Stimulated activated CD8-positive, alpha-beta memory T cell treated with anti-CD3 and anti-CD28 coated beads, Interleukin-2, amount 100 ng/mL, for 48 hours (primary cell): Measurements from ENCODE around the gene GUCY2D.
A peak's percentile ranks its signal among the peaks of the same experiment; 100 is the strongest.
"Not testable (repeated sequence)": the region's sequence is repeated elsewhere in the genome, so short reads cannot be mapped to it uniquely, and the experiment has no call there.

Experiments
- DNase-seq, 2 donors: peaks; one replicate each; pipeline ENCODE4 v3.0.0-alpha.2; 2020; ENCODE audit warnings: low read depth in 2 of 2

Gene GUCY2D

DNA sequence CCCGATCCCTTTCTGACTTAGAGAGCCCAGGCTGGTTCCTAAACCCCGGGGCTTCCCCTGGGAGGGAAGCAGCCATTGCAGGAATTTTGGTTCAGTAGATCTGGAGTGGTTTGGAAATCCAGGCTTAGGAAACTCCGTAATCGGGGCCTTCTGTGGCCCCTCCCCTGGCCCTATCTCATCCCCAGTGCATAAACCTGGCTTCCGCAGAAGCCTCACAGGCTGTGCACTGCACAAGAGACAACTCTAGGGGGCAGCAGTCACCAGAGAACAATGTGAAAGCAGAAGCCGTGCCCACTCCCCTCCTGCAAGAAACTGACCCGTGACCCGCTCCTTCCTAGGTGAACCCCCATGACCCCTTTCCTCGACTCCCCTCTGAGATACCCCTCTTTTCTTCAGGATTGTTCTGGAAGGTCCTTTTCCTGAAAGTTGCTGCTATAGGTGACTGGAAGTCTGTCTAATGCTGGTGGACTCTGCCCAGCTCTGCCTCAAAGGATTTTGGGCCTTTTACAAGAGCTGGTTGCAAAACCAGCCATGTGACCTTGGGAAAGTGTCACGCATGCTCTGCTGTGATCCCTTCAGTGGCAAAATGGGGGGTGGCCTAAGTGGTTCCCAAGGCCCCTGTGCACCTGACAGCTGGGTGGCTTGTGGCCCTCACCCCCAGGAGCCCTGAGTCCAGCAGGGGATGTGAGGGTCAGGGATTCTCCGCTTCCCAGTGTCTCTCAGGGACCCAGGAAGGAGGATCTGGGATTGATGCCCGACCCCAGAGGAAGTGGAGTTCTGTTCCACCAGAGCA, 14.4 kb downstream of the GUCY2D start:
- DNase-seq = peak; percentile 24 to 46

DNA sequence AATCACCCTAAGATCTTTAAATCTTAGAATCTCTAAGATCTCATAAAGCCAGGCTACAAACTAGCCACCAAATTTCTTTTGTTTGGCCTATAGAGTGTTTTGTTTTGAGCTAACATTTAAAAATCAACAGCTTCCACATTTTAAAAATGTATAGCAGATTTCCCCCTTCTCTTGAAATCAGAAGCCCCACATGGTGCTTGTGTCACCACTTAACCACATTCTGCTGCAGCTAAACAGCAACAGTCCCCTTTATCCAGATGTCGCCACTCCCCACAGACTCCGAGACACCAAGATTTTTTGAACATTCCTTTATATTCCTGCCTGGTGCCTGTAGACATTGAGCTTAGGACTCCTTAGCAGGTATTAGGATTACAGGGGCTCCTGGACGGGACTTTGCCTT, 16.0 kb downstream of the GUCY2D start:
- DNase-seq = no peak

DNA sequence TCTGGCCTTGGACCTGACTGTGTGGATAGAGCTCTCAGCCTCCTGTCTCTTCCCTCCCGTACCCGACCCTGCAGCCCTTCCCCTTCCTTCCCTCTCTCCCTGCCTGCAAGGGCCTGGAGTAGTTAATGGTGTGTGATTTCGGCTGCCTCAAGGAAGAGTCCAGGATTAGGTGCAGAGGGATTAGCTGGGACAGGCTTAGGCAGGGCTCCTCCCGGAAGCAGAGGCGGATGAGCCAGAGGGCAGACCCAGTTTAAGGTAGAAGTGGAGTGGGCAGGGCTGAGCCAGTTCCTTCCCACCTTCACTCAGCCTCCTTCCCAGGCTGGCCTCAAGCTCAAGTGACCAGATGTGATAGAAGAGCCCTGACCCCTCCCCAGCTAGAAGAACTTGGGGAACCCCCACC, 16.8 kb downstream of the GUCY2D start:
- DNase-seq = no peak

DNA sequence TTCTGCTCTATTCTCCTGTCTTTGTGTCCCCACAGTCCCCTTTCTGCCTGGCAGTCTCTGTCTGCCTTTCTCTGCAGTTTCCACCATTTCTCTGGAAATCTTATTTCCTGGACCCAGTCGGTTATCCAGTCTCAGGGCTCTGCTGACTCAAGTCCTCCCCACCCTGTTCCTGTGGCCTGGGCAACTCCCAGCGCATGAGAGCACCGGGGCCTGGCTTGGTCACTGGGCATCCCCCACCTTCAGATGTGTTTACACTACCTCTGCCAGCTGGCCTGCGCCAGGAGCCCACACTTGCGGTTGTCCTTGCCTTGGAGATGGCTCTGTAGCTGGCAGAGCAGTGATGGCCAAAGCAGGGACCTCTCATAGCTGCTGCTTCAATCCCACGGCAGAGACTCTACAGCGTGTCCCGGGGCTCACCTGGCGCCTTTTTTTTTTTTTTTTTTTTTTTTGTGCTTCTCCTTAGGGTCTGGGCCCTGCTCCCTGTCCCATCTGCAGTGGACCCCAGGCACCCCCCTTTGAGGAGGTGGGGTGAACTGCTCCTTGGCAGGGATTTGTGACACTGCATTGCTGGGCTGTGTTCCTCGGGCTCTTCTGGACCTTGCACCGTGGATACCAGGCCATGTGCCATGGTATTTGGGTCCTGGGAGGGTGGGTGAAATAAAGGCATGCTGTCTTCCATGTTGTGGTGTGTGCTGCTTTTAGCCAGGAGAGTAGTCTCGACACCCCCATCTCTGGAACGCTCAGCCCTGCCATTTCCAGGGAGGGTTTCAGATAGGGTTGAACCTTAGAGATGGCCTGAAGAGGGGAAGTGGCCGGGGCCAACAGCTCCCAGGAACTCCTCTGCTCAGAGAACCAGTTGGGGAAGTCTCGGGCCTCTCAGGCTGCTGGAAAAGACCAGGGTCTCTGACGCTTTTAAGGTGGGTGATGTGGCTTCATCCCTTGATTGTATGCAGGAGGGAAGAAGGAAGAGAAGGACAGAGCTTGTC, 17.5 kb downstream of the GUCY2D start:
- DNase-seq = no peak

DNA sequence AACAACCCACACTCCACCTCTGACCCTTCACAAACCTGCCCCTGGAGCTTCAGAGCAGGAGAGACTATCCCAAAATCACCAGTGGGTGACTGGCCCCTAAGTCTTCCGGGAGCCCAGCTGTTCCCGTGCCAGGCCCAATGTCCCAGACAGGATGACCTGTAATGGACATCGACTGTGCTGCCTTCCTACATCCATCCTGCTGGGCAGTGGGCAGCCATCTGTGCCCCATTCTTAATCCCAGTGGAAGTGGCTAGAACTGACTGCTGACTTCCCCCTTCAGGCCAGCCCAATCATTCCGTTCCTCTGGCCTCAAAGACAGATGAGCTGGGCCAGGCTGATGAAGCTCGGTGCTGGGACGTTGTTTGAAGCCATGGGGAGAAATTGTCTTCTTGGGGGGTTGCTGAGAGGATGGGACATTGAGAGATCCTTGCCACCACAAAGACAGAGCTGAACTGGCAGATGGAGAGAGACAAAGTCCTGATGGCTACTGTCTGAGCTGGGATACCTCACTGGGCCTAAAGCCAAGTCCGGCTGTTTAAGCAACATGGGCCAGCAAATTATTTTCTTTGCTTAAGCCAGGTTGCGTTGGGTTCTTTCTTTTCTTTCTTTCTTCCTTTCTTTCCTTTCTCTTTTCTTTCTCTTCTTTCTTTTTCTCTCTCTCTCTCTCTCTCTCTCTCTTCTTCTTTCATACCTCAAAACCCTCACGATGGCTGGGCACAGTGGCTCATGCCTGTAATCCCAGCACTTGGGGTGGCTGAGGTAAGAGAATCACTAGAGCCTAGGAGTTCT, 18.6 kb downstream of the GUCY2D start:
- no peak for DNase-seq

DNA sequence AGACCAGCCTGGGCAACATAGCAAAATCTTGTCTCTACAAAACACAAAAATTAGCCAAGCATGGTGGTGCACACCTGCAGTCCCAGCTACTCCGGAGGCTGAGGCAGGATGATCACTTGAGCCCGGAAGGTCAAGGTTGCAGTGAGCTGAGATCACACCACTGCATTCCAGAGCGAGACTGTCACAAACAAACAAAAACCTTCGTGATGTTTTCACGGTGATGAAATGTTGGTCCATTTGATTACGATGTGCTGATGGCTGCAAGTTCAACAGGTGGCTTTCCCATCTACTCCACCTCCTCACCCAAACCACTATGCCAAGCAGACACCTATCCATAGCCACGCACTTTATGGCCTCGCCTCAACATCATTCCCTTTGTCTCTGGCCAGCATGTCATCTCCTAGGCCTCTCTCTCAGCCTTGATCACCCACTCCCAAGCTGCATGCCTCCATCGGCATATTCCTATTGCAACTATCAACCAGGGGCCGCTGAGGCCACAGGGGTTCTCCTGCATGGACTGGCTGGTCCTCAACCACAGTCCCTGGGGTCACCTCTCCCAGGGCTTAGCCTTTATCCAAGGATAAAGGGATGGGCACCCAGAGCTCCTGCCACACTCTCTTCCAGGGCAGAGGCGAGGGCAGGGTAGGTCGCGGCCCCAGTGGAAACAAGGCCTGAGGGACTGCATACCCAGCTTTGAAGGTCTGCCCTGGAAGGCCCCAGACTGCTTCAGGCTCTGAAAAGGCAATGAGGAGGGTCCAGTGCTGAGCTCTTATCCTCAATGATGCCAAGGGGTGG, 19.3 kb downstream of the GUCY2D start:
- no peak for DNase-seq

DNA sequence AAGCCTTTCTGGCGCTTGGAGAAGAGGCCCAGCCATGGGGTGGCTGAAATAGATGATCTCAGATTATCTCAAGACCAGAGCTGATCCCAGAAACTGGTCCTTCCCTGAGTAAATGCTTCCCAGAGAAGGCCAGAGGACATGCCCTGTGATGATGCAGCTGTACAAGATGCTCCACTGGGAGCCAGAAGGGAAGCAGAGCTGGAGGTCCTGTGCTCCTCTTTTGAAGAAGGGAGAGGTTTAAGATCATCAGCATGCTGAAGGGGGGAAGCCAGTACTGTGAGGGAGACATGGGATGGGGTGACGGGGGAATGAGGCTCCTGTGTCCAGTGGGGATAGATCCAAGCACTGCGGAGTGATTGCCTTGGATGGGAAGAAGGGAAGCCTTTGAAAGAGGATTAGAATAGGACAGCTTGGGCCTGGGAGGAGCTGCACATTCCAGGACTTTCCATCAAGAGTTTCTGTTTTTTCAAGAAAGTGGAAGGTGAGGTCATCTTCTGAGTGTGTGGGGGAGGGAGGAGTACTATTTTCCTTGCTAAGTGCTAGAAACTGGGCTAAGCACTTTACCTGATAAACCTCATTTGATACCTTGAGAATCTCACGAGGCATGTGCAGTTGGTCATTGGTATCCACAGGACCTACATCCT, 20.1 kb downstream of the GUCY2D start:
- no peak for DNase-seq

DNA sequence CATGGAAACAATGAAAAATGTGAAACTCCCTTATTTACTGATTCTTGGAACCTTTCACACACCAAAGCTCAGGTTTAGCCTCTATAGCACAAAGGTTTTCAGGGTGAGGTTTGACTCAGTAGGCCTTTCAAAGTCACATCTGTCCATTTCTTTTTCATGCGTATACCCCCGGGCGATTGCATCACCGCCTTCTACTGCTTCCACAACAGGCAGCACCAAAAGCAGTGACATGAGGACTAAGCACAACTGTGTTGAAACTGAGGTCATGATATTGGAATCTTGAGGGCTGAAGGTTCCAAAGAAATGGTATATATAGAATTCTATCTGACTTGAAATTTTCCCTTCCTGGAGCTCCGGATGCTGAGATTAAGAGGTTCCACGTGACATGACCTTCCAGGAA, 21.7 kb downstream of the GUCY2D start:
- not testable (repeated sequence) for DNase-seq

DNA sequence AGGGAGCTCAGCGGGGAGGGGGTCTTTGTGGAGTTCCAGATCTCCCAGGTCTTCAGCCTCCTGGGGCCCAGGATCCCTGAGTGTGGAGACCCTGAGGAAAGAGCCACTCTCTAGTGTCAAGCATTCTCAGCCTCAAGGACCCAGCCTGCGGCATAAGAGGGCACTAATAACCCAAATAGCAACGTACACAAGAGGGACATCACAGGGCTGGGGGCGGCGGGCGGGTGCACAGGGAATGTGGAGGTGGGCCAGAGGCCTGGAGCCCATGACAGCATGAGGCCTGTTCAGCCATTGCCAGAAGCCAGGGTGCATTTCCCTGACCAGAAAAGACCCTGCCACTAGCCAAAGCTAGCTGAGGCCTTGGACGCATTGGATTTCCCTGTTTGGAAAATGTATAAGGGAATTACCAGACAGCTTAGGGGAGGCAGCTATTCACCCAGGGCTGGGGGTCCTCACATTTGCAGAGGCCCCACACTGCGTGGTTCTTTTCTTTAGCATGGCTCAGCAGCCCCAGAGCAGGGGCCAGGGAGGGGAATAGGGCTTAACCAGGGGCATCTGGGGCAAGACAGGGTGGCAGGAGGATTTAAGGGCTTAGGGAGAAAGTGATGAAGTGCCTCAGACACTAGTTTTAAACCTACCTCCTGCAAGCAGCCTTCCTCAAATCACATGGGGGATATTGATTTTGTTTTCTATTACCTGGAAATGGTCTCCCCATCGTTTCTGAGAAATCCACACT, 22.9 kb downstream of the GUCY2D start:
- no peak for DNase-seq

DNA sequence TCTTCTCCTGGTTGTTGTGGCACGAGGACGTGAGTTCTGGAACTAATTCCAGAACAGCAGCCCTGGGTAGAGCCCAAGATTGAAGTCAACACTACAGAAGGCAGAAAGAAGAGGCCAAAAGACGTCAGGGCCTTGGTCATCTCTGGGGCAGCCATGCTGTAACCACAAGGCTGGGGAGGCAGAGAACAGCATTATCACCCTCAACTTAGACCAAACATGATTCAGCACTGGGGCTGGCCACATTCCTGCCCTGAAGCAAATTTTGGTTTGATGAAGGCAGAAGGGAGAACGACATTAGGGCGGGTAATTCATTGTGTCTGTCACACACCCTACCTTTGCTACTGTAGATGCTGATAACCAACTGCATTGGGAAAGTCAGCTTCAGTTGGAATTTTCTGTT, 26.7 kb downstream of the GUCY2D start:
- no peak for DNase-seq

DNA sequence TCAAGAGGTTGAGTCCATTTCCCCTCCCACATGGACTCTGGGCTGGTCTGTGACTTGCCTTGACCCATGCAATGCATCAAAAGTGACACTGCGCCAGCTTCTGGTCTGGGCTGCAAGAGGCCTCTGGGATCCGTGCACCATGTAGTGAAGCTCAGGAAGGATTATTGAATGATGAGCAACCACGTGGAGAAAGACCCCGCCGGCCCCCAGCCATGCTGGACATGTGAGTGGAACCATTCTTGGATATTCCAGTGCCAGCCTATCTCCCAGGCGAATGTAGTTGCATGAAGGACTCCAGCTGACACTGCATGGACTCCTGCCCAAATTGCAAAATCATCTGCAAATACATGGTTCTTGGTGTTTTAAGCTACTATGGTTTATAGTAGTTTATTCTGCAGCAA, 28.8 kb downstream of the GUCY2D start:
- no peak for DNase-seq

DNA sequence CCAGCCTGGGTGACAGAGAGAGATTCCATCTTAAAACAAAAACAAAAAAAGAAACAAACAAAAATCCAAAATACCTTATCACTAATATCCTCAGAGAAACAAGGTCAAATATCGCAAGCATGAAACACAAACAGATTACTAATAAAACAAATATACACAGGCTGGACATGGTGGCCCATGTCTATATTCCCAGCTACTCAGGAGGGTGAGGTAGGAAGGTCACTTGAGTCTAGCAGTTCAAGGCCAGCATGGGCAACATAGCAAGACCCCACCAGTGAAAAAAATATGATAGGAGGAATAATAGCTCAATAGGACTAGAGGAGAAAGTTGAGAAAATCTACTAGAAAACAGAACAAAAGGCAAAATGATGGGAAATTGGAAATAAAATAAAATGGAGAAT, 29.5 kb downstream of the GUCY2D start:
- DNase-seq = no peak

DNA sequence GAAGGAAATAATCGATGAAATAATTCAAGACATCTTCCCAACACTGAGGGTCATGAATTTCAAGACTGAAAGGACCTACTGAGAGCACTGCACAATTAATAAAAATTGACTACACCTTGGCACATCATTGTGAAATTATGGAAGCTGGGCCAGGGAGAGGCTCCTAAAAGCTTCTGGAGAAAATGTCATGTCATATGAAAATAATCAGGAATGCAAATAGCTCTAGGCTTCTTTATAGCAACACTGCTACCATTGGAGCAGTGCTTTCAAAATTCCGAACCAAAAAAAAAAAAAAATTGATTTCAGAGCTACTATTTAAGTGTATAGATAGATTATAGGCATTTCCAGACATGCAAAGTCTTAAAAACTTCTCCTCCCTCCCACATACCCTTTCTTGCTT, 30.0 kb downstream of the GUCY2D start:
- no peak for DNase-seq

DNA sequence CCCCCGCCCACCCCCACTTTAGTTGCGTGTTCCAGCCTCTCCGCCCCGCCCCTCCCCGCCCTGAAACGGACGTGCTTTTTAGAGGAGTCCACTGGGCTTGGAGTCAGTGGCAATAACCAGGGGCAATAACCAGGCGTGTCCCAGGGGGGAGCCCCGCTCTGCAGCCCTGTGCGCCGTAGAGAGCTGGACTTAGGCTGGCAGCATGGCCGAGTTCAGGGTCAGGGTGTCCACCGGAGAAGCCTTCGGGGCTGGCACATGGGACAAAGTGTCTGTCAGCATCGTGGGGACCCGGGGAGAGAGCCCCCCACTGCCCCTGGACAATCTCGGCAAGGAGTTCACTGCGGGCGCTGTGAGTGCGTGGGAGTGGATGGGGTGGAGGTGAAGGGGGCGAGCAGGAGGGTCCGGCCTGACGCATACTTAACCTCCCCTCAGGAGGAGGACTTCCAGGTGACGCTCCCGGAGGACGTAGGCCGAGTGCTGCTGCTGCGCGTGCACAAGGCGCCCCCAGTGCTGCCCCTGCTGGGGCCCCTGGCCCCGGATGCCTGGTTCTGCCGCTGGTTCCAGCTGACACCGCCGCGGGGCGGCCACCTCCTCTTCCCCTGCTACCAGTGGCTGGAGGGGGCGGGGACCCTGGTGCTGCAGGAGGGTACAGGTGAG, 36.7 kb downstream of the GUCY2D start, which contains the start of gene ALOX15B:
Gene ALOX15B, plus strand, starts transcription at position 106 of the 657 bp plus-strand sequence. Its CDS starts 97 bp downstream, at position 203.
- DNase-seq = no peak

DNA sequence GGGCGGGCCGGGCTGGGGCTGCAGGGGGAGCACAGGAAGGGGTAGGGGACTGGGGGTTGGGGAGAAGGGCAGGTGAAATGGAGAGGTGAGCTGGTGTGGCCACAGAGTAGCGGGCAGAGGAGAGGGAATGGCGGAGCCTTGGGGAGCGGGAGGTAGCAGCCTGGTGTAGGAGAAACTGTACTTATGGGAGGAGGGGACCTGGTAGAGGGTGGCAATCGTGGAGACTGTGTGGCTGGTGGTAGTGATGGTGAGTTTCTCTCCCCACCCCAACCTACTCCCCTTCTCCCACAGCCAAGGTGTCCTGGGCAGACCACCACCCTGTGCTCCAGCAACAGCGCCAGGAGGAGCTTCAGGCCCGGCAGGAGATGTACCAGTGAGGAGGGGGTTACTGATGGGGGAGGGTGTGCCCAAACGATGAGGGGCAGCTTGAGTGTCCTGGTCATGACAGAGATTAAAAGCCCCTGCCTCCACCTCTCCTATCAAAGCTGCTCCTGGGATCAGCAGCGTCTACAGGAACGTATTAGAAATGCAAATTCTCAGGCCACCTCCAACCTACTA, 37.3 kb downstream of the GUCY2D start:
- DNase-seq = no peak

DNA sequence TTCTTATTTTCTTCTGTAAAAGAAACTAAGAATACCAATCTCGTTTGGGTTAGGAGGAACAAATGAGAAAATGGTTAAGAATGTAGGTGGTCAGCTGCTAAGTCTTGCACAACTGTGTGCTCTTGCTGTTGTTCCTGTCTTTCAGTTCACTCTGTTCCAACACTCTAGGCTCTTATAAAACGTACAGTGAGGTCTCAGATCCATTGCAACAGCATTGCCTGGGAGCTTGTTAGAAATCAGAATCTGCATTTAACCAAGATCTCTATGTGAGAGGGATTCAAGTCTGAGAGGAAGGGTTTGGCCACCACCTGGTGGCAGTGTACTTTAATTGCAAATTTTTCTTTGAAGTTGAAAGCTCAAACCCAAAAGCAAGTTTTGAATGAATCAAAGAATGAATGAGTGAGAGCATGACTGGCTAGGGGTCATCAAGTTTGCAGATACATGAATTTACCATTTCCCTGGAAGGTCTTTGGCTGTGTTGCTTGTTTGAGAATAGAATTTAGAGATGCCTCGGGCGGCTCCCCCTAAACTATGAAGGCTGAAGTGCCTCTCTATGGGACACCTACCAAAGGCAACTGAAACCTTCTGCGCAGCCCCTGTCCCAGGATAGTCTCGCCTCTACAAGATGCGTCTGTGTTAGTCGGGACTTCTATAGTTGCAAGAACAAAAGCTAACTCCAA, 39.0 kb downstream of the GUCY2D start:
- no peak for DNase-seq

DNA sequence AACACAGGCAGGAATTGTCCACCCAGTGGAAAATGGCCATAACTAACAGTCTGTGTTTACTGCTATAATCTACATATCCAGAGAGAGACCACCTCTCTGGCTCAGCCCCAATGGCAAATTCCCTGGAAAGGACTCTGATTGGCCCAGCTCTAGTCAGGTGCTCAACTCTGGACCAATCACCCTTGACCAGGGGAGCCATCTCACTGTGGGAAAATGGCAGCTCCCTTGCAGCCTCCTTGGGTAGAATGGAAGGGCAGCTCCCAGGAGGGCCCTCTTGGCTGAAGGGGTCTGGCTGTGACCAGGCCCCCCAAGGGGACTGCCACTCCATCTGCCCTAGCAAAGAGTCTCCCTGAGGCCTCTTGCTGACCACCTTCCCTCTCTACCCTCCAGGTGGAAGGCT, 39.6 kb downstream of the GUCY2D start:
- DNase-seq = no peak
